ENCODE measurements around the gene TEX55. TPM values are rescaled to one million over a fixed set of nuclear protein-coding genes. Genes with fewer than 3 reads are reported as not detected.

TEX55 gene
- polyA plus RNA-seq, 4 donors: 0.08 TPM; not detected in 3

Other genes with a start within 250 kb of the TEX55 start
- gene IGSF11, start 111.3 kb upstream of the TEX55 start, polyA plus RNA-seq (ENCODE audit: insufficient read length in 4 of 4): 1 to 10 TPM; 3.9 to 6.0 (median 5.2) TPM
- gene UPK1B, start 27.4 kb downstream of the TEX55 start, polyA plus RNA-seq (ENCODE audit: insufficient read length in 4 of 4): 1 to 10 TPM; 6.9 to 9.0 (median 7.2) TPM
- 10 to 100 TPM; 30.8 to 39.3 (median 35.9) TPM for gene B4GALT4, start 94.7 kb downstream of the TEX55 start, polyA plus RNA-seq (ENCODE audit: insufficient read length in 4 of 4)
- gene ARHGAP31, start 148.2 kb downstream of the TEX55 start, polyA plus RNA-seq (ENCODE audit: insufficient read length in 4 of 4): 10 to 100 TPM; 10.8 to 15.4 (median 12.7) TPM